Measurements from ENCODE around the gene PDZD2.
"Not testable (repeated sequence)": the region's sequence is repeated elsewhere in the genome, so short reads cannot be mapped to it uniquely, and the experiment has no call there.

The PDZD2 gene

GRCh38 chr5:32115985-32116384, 477.1 kb downstream of the PDZD2 start:
- Histone ChIP-seq H3K9ac (ENCODE audit: insufficient read length, low read depth) (no peak overlapping the region), H3K36me3 (ENCODE audit: insufficient read depth, insufficient read length, low read length) (peaks cover 21% of the 10 kb centered on the region), H3K27me3 (ENCODE audit: insufficient read depth, insufficient read length) (no peaks in the 10 kb centered on the region), H3K4me3 (ENCODE audit: insufficient read length, low read depth) (no peak overlapping the region), H3K9me3 (ENCODE audit: insufficient read depth, low read length) (no peaks in the 10 kb centered on the region), H3K4me1 (ENCODE audit: insufficient read depth, insufficient read length) (no peaks in the 10 kb centered on the region)
- DNase-seq (ENCODE audit: low read depth, low spot score), result no peak
- TF ChIP-seq YY1 (IDR thresholded peaks at IDR 0.05; ENCODE audit: insufficient read depth, insufficient read length) (no peak), SUZ12 (IDR thresholded peaks at IDR 0.05; ENCODE audit: extremely low read depth, insufficient read depth, insufficient read length) (no peak), ZNF274 (IDR thresholded peaks at IDR 0.05; ENCODE audit: low read depth, low read length) (no peak)

DNA sequence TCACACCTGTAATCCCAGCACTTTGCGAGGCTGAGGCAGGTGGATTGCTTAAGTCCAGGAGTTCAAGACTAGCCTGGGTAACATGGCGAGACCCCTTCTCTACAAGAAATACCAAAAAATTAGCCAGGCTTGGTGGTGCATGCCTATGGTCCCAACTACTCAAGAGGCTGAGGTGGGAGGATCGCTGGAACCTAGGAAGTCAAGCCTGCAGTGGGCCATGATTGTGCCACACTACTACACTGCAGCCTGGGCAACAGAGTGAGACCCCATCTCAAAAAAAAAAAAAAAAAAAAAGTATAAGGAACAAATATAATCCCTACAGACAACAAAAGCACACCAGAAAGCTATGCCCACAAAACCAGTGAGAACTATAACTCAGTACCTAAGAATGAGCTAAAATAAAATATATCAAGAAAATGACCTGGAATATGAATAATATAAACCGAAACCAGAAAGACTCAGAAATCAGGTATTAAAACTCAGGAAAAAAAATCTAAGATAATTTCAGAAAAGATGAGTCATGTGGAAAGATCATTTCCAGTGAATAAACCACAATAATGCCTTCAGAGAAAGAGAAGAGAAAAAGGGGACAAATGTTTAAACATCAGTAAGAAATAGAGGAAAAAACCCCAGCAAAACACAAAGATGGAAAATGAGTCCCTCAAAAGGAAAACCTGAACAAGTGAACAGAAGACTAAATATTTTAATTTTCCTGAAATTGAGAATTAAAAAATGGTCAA, 477.8 kb downstream of the PDZD2 start:
- Histone ChIP-seq H3K9me3 (ENCODE audit: insufficient read depth, low read length) (no peaks in the 10 kb centered on the region), H3K27me3 (ENCODE audit: insufficient read depth, insufficient read length) (no peaks in the 10 kb centered on the region), H3K4me3 (ENCODE audit: insufficient read length, low read depth) (no peak overlapping the region), H3K36me3 (ENCODE audit: insufficient read depth, insufficient read length, low read length) (peaks cover 24% of the 10 kb centered on the region), H3K4me1 (ENCODE audit: insufficient read depth, insufficient read length) (no peaks in the 10 kb centered on the region), H3K9ac (ENCODE audit: insufficient read length, low read depth) (no peak overlapping the region)
- no peak for TF ChIP-seq ZNF274 (IDR thresholded peaks at IDR 0.05; ENCODE audit: low read depth, low read length)
- no peak for TF ChIP-seq SUZ12 (IDR thresholded peaks at IDR 0.05; ENCODE audit: extremely low read depth, insufficient read depth, insufficient read length)
- no peak for TF ChIP-seq YY1 (IDR thresholded peaks at IDR 0.05; ENCODE audit: insufficient read depth, insufficient read length)
- no peak for DNase-seq (ENCODE audit: low read depth, low spot score)

GRCh38 chr5:32118922-32119321, 480.0 kb downstream of the PDZD2 start:
- H3K4me1 ChIP-seq (ENCODE audit: insufficient read depth, insufficient read length); H3K4me3 ChIP-seq (ENCODE audit: insufficient read length, low read depth); H3K27me3 ChIP-seq (ENCODE audit: insufficient read depth, insufficient read length); H3K9ac ChIP-seq (ENCODE audit: insufficient read length, low read depth); DNase-seq (ENCODE audit: low read depth, low spot score); H3K9me3 ChIP-seq (ENCODE audit: insufficient read depth, low read length): not testable (repeated sequence)
- H3K36me3 ChIP-seq (ENCODE audit: insufficient read depth, insufficient read length, low read length), result peaks cover 29% of the 10 kb centered on the region

DNA sequence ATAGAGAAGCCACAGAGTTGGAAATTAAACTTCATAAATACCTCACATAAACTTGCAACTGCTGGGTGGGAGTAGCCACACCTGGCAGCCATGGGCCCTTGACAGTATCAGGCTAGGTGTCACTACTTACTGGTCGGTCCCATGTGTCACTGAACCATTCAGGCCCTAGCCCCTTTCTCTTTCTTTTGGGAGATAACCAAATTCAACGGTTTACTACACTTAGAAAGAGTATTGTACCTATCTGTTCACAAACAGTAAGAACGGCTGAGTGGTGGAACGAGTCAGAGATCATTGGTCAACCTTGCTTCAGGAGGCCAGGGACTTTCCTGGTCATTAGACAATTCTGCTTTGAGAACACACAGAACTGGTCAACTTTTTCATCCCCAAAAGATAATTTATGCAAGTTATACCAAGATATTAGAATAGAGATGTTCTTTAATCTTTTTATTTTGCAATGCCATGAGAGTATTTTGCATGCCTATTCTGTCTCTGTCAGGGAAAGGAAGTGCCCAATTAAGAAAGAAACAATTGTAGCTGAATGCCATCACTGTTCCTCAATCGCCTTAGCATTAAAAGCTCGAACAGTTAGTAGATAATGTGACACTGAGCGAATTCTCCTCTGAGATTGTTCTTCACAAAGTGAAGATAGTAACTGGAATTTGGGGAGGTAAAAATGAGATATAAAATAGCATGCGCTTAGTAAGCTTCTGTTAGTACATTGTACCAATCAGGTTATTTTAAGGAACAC, 484.3 kb downstream of the PDZD2 start:
- H3K4me3 ChIP-seq (ENCODE audit: insufficient read length, low read depth), result no peak overlapping the region
- no peaks in the 10 kb centered on the region for H3K4me1 ChIP-seq (ENCODE audit: insufficient read depth, insufficient read length)
- H3K36me3 ChIP-seq (ENCODE audit: insufficient read depth, insufficient read length, low read length), result peaks cover 53% of the 10 kb centered on the region
- H3K27me3 ChIP-seq (ENCODE audit: insufficient read depth, insufficient read length), result no peaks in the 10 kb centered on the region
- no peak overlapping the region for H3K9ac ChIP-seq (ENCODE audit: insufficient read length, low read depth)
- no peak for DNase-seq (ENCODE audit: low read depth, low spot score)
- TF ChIP-seq YY1 (IDR thresholded peaks at IDR 0.05; ENCODE audit: insufficient read depth, insufficient read length) (no peak), SUZ12 (IDR thresholded peaks at IDR 0.05; ENCODE audit: extremely low read depth, insufficient read depth, insufficient read length) (no peak), ZNF274 (IDR thresholded peaks at IDR 0.05; ENCODE audit: low read depth, low read length) (no peak)
- H3K9me3 ChIP-seq (ENCODE audit: insufficient read depth, low read length), result no peaks in the 10 kb centered on the region

GRCh38 chr5:32123889-32124676, 485.2 kb downstream of the PDZD2 start:
- peaks cover 58% of the 10 kb centered on the region for H3K36me3 ChIP-seq (ENCODE audit: insufficient read depth, insufficient read length, low read length)
- TF ChIP-seq SUZ12 (IDR thresholded peaks at IDR 0.05; ENCODE audit: extremely low read depth, insufficient read depth, insufficient read length) (no peak), YY1 (IDR thresholded peaks at IDR 0.05; ENCODE audit: insufficient read depth, insufficient read length) (no peak), ZNF274 (IDR thresholded peaks at IDR 0.05; ENCODE audit: low read depth, low read length) (no peak)
- H3K9me3 ChIP-seq (ENCODE audit: insufficient read depth, low read length), result no peaks in the 10 kb centered on the region

GRCh38 chr5:32126691-32127090, 487.8 kb downstream of the PDZD2 start:
- TF ChIP-seq SUZ12 (IDR thresholded peaks at IDR 0.05; ENCODE audit: extremely low read depth, insufficient read depth, insufficient read length) (no peak), YY1 (IDR thresholded peaks at IDR 0.05; ENCODE audit: insufficient read depth, insufficient read length) (no peak), ZNF274 (IDR thresholded peaks at IDR 0.05; ENCODE audit: low read depth, low read length) (no peak)
- peaks cover 49% of the 10 kb centered on the region for H3K36me3 ChIP-seq (ENCODE audit: insufficient read depth, insufficient read length, low read length)

More at GRCh38 chr5:32123889-32124676, 485.2 kb downstream of the PDZD2 start:
- no peaks in the 10 kb centered on the region for H3K4me1 ChIP-seq (ENCODE audit: insufficient read depth, insufficient read length)
- H3K9ac ChIP-seq (ENCODE audit: insufficient read length, low read depth), result no peak overlapping the region
- no peaks in the 10 kb centered on the region for H3K27me3 ChIP-seq (ENCODE audit: insufficient read depth, insufficient read length)
- H3K4me3 ChIP-seq (ENCODE audit: insufficient read length, low read depth), result no peak overlapping the region
- DNase-seq (ENCODE audit: low read depth, low spot score), result no peak

DNA sequence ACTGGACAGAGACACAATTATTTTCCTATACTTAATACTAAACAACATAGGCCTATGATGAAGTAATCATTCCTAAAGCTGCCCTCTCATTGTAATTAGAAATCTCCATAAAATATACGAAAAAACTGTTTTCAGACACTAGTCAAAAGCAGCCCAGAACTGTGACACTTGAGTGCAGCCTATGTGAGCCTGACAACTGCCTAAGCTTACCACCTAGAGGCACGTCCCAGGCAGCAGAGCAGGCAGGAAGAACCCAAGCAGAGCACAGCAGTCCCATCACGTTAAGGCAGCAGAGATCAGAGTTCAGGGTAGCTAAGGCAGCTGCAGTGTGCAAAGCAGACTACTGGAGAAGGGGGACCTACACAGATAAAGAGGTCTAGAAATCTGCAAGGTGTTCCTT, 488.8 kb downstream of the PDZD2 start:
- Histone ChIP-seq H3K36me3 (ENCODE audit: insufficient read depth, insufficient read length, low read length) (peaks cover 46% of the 10 kb centered on the region), H3K9me3 (ENCODE audit: insufficient read depth, low read length) (no peaks in the 10 kb centered on the region), H3K9ac (ENCODE audit: insufficient read length, low read depth) (no peak overlapping the region), H3K4me3 (ENCODE audit: insufficient read length, low read depth) (no peak overlapping the region), H3K27me3 (ENCODE audit: insufficient read depth, insufficient read length) (no peaks in the 10 kb centered on the region), H3K4me1 (ENCODE audit: insufficient read depth, insufficient read length) (no peaks in the 10 kb centered on the region)
- no peak for DNase-seq (ENCODE audit: low read depth, low spot score)
- TF ChIP-seq YY1 (IDR thresholded peaks at IDR 0.05; ENCODE audit: insufficient read depth, insufficient read length) (no peak), SUZ12 (IDR thresholded peaks at IDR 0.05; ENCODE audit: extremely low read depth, insufficient read depth, insufficient read length) (no peak), ZNF274 (IDR thresholded peaks at IDR 0.05; ENCODE audit: low read depth, low read length) (no peak)

More at GRCh38 chr5:32126691-32127090, 487.8 kb downstream of the PDZD2 start:
- DNase-seq (ENCODE audit: low read depth, low spot score), result no peak
- Histone ChIP-seq H3K27me3 (ENCODE audit: insufficient read depth, insufficient read length) (no peaks in the 10 kb centered on the region), H3K9ac (ENCODE audit: insufficient read length, low read depth) (no peak overlapping the region), H3K9me3 (ENCODE audit: insufficient read depth, low read length) (no peaks in the 10 kb centered on the region), H3K4me1 (ENCODE audit: insufficient read depth, insufficient read length) (no peaks in the 10 kb centered on the region), H3K4me3 (ENCODE audit: insufficient read length, low read depth) (no peak overlapping the region)

Data from NT2/D1 (cell line).